Breast epithelium (tissue), 4 donors: ENCODE measurements around the gene TMTC1. TPM values are rescaled to one million over a fixed set of nuclear protein-coding genes. Genes with fewer than 3 reads are reported as not detected.

Source experiments
- DNase-seq, 2 donors: peaks; one replicate each; pipeline ENCODE4 v3.0.0-alpha.2; 2019; ENCODE audit warnings: low spot score in 2 of 2
- H3K27ac ChIP-seq, 2 donors: fragments of 200-600 bp; sonication (generic) in 1 of 2; one replicate each; pipeline ENCODE4 v1.5.1; 2016 to 2019; ENCODE audit warnings: mild to moderate bottlenecking in 1 of 2
- H3K27me3 ChIP-seq, 2 donors: fragments of 200-600 bp; sonication (generic) in 1 of 2; one replicate each; pipeline versions ENCODE4 v1.5.1 to v1.6.0; 2017 to 2019; ENCODE audit warnings: control low read depth in 1 of 2, mild to moderate bottlenecking in 1 of 2
- H3K36me3 ChIP-seq: fragments of 200-600 bp; one replicate; pipeline ENCODE4 v1.5.1; 2019
- H3K4me1 ChIP-seq, 2 donors: fragments of 200-600 bp; sonication (generic); one replicate each; pipeline ENCODE4 v1.5.1; 2016 to 2019; ENCODE audit warnings: control low read depth in 1 of 2
- H3K4me3 ChIP-seq, 3 donors: fragments of 200-600 bp; sonication (generic); 1 replicate in 2 of 3; 2 replicates in 1 of 3; pipeline ENCODE4 v1.5.1; 2016 to 2019; ENCODE audit warnings: mild to moderate bottlenecking in 3 of 3, moderate library complexity in 2 of 3
- H3K9me3 ChIP-seq, 2 donors: fragments of 200-600 bp; sonication (generic) in 1 of 2; one replicate each; pipeline ENCODE4 v1.5.1; 2016 to 2019; ENCODE audit warnings: control low read depth in 1 of 2
- POLR2A ChIP-seq: fragments of 450-650 bp; IDR thresholded peaks from one replicate; pipeline ENCODE4 v1.6.1; 2016; ENCODE audit warnings: antibody characterized with exemption, mild to moderate bottlenecking, moderate library complexity
- POLR2AphosphoS5 ChIP-seq, 3 donors: sonication (generic); formaldehyde crosslinking; IDR thresholded peaks; one replicate each; pipeline ENCODE4 v1.6.1; 2017; ENCODE audit warnings: antibody characterized with exemption in 3 of 3
- intact Hi-C: fragments of 100-400 bp; cut with DNase I; formaldehyde crosslinking; loops from one replicate; pipeline ENCODE4 v1.15.1; 2023; ENCODE audit warnings: low total_unique reads
- total RNA-seq, 3 donors: library from RNA; depleted of rRNA; stranded (reverse); fragments of >200 nt; gene quantifications; one replicate each; pipeline ENCODE4 v1.1.0, GENCODE V29; 2016
- TF ChIP-seq, protein P1 (sequence below), 3 donors: fragments of 450-650 bp; IDR thresholded peaks; one replicate each; pipeline ENCODE4 v1.5.1; 2016 to 2017; ENCODE audit warnings: antibody characterized with exemption in 3 of 3, mild to moderate bottlenecking in 3 of 3, moderate library complexity in 3 of 3

TMTC1 gene
- total RNA-seq, 3 donors from 2014 or later = 49.9 to 87.2 (median 71.8) TPM

DNA sequence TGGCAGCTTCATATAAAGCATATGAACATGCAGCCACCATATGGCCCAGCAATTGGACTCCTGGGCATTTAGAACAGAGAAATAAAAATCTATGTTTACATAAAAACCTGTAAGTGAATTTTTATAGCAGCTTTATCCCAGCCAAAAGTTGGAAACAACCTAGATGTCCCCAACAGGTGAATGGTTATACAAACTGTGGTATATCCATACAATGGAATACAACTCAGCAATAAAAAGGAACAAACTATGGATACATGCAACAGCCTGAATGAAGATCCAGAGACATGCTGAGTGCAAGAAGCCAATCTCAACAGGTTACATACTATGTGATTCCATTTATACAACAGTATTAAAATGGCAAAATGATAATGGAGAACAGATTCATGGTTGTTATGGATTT lies 3.7 kb downstream of the TMTC1 start:
- Histone ChIP-seq H3K36me3 (no peaks in the 10 kb centered on the region), H3K27ac (no peak overlapping the region), H3K4me3 (no peak overlapping the region), H3K4me1 (peaks cover 0 to 6% of the 10 kb centered on the region in 2 donors), H3K9me3 (no peaks in the 10 kb centered on the region), H3K27me3 (peaks cover 0 to 17% of the 10 kb centered on the region in 2 donors)
- no peak for TF ChIP-seq POLR2AphosphoS5 (IDR thresholded peaks at IDR 0.05)
- no peak for TF ChIP-seq POLR2A
- TF ChIP-seq, protein P1, sequence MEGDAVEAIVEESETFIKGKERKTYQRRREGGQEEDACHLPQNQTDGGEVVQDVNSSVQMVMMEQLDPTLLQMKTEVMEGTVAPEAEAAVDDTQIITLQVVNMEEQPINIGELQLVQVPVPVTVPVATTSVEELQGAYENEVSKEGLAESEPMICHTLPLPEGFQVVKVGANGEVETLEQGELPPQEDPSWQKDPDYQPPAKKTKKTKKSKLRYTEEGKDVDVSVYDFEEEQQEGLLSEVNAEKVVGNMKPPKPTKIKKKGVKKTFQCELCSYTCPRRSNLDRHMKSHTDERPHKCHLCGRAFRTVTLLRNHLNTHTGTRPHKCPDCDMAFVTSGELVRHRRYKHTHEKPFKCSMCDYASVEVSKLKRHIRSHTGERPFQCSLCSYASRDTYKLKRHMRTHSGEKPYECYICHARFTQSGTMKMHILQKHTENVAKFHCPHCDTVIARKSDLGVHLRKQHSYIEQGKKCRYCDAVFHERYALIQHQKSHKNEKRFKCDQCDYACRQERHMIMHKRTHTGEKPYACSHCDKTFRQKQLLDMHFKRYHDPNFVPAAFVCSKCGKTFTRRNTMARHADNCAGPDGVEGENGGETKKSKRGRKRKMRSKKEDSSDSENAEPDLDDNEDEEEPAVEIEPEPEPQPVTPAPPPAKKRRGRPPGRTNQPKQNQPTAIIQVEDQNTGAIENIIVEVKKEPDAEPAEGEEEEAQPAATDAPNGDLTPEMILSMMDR (IDR thresholded peaks at IDR 0.05) = no peak
- intact Hi-C loops = no loop called here
- DNase-seq = no peak

DNA sequence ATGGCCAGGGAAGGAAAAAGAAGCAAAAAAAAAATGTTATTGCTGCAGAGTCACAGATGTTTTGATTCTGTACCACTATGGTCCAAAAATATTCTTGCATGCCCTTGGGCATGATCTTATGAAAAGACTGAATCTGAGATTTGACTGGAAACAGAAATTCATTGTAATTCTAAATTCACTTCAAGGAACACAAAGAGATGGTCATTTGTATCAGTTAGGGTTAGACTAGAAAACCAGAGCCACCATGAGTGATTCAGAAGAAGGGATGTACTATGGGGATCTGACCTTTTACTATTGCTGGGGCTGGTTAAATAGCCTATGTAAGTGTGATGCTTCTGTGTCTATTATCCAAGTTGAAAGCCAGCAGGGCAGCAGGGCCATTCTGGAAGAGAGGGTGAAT lies 5.2 kb downstream of the TMTC1 start:
- DNase-seq = no peak
- Histone ChIP-seq H3K9me3 (no peaks in the 10 kb centered on the region), H3K27me3 (peaks cover 0 to 17% of the 10 kb centered on the region in 2 donors), H3K27ac (no peak overlapping the region), H3K36me3 (no peaks in the 10 kb centered on the region), H3K4me3 (no peak overlapping the region), H3K4me1 (peaks cover 0 to 6% of the 10 kb centered on the region in 2 donors)
- TF ChIP-seq, protein P1 (IDR thresholded peaks at IDR 0.05) = no peak
- TF ChIP-seq POLR2AphosphoS5 (IDR thresholded peaks at IDR 0.05) = no peak
- no peak for TF ChIP-seq POLR2A
- intact Hi-C loops = no loop called here

DNA sequence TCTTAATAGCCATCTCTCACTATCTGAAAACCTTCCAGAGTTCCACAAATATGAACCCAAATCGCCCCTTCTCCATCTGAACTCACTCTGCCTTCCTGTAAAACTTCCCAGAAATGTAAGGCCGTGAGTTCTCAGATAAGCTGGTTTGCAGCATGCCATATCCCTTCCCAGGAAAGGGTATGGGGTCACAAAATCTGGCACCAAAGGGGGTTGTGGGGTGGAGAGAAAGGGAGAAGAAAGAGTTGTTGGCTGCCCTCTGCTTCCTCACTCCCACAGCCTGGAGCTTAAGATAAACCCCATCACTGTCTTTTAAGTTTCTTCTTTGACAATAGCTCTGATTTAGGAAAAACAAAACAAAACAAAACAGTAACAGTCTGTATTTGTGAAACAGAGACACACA lies 10.7 kb downstream of the TMTC1 start:
- intact Hi-C loops = no loop called here
- Histone ChIP-seq H3K4me3 (no peak overlapping the region), H3K9me3 (no peaks in the 10 kb centered on the region), H3K27me3 (no peaks in the 10 kb centered on the region), H3K36me3 (no peaks in the 10 kb centered on the region), H3K27ac (no peak overlapping the region), H3K4me1 (no peaks in the 10 kb centered on the region)
- TF ChIP-seq POLR2A (no peak), POLR2AphosphoS5 (IDR thresholded peaks at IDR 0.05) (no peak)
- TF ChIP-seq, protein P1 (IDR thresholded peaks at IDR 0.05) = no peak
- DNase-seq = no peak

DNA sequence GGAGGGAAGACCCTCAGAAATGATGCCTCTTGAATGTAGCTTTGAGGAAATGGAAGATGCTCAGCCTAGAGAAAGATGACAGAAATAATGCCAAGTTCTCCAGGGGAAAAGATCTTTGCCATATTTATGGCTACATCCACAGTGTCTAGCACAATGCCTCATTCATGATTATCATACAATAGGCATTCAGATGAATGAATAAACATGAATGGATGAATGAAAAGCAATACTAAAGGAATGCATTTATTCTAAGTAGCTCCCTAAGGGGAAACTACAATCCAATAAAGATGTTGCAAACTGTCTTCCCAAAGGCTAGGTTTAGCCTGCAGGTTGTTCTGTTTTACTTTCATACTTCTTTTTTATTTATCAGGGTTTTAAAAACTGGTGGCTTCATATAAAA lies 12.0 kb downstream of the TMTC1 start:
- Histone ChIP-seq H3K4me3 (no peak overlapping the region), H3K36me3 (no peaks in the 10 kb centered on the region), H3K27me3 (no peaks in the 10 kb centered on the region), H3K9me3 (no peaks in the 10 kb centered on the region), H3K4me1 (no peaks in the 10 kb centered on the region), H3K27ac (no peak overlapping the region)
- DNase-seq = no peak
- intact Hi-C loops = no loop called here
- TF ChIP-seq, protein P1 (IDR thresholded peaks at IDR 0.05) = no peak
- TF ChIP-seq POLR2AphosphoS5 (IDR thresholded peaks at IDR 0.05) = no peak
- TF ChIP-seq POLR2A = no peak

DNA sequence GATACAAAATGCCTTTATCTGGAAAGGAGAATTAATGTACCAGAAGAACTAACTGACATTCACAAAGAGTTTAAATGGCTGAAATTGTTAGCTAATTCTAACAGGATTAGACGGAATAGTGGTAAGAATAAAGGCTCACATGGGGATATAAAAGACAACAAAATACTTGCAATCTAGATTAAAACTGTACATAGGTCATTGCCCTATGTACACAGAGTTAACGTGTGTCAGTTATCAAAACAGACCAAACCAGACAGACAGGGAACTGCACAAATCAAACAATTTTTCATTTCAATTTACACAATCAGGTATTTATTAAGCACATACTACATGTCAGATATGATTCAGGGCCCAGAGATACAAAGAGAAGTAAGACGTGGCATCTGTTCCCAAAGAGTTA lies 12.6 kb downstream of the TMTC1 start:
- TF ChIP-seq POLR2AphosphoS5 (IDR thresholded peaks at IDR 0.05) (no peak), POLR2A (no peak)
- TF ChIP-seq, protein P1 (IDR thresholded peaks at IDR 0.05) = no peak
- DNase-seq = no peak
- Histone ChIP-seq H3K27ac (no peak overlapping the region), H3K4me1 (no peaks in the 10 kb centered on the region), H3K9me3 (no peaks in the 10 kb centered on the region), H3K27me3 (no peaks in the 10 kb centered on the region), H3K4me3 (no peak overlapping the region), H3K36me3 (no peaks in the 10 kb centered on the region)
- intact Hi-C loops = no loop called here
